ENCODE results near the gene OLFML2A.

Gene OLFML2A

GRCh38 chr9:124818431-124819281 is 41.7 kb downstream of the OLFML2A start:
- no peak; the same call in 1 of the 2 replicates for TF ChIP-seq CTCF (conservative IDR thresholded peaks at IDR 0.05; ENCODE audit: low read depth)
- CTCF ChIA-PET: interaction anchor here (0.6 to 2.6 kb wide), 10 partner anchors 11 to 400 kb away, joined by 3 to 38 read pairs (median 4); partner anchors contain the start of genes NR6A1, OLFML2A and WDR38
- DNase-seq (ENCODE audit: low spot score): peak; percentile 82
- H3K27ac ChIP-seq: peak overlapping the region; percentile 99
- POLR2A ChIA-PET (ENCODE audit: low non-redundant PET): interaction anchor here (0.6 to 2.1 kb wide), 7 partner anchors 12 to 51 kb away, joined by 3 to 18 read pairs (median 3); no protein-coding TSS in a partner anchor

DNA sequence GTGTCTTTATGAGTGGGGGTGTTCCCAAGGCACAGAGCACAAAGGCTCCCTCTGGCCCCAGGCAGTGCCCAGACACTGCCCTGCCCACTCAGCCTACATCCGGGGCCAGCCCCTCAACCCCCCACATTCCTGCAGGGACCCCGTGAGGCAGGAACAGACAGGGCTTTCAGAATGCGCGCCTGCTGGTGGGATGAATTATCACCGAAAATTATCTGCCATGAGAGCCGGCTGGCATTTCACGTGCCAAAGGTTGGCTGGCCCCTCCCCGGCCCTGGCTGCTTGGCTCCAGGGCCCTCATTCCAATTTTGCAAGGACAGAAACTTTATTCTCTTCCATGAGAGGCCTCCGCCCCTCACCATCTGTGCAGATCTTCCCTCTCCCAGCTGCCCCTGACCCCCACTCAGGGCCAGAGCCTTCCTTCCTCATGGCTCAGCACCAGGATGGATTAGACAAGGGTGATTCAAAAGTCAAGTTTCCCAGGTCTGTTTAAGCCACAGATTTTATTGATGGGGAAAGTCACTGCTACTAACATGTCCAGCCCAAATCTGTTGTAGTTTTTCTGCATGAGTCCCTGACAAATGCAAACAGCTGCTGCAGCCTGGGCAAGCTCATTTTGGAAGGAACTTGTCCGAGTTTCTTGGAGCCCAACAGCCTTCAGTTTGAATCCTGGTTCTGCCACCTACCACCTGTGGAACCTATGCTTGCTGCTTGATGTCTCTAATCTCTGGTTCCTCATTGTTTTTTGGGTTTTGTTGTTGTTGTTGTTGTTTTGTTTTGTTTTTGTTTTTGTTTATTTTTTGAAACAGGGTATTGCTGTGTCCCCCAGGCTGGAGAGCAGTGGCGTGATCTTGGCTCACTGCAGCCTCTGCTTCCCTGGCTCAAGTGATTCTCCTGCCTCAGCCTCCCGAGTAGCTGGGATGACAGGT is 44.0 kb downstream of the OLFML2A start:
- ChIA-PET CTCF (interaction anchor here (0.6 kb wide), 1 partner anchor 19 kb away, joined by 3 read pairs; no protein-coding TSS in a partner anchor), POLR2A (ENCODE audit: low non-redundant PET) (no interaction called here)
- DNase-seq (ENCODE audit: low spot score): no peak
- no peak for TF ChIP-seq CTCF (conservative IDR thresholded peaks at IDR 0.05; ENCODE audit: low read depth)
- peak overlapping the region; percentile 99 for H3K27ac ChIP-seq

DNA sequence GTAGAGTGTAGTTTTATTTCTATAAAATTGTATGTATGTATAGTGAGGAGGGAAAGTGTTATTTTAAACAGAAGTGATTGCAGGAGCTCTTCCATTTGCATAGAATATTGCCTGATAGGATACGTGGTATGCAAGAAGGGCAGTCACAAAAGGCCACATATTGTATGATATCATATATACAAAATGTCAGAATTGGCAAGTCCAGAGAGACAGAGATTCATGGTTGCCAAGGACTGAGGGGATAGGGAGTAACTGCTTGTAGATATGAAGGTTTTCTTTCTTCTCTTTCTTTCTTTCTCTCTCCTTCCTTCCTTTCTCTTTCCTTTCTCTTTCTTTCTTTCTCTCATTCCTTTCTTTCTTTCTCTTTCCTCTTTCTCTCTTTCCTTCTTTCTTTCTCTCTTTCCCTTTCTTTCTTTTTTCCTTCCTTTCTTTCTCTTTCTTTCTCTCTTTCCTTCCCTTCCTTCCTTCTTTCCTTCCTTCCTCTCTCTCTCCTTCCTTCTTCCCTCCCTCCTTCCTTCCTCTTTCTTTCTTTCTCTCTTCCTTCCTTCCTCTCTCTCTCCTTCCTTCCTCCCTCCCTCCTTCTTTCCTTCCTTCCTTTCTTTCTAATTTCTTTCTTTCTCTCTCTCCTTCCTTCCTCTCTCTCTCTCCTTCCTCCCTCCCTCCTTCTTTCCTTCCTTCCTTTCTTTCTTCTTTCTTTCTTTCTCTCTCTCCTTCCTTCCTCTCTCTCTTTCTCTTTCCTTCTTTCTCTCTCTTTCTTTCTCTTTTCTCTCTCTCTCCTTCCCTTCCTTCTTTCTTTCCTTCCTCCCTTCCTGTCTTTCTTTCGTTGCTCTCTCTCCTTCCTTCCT is 51.8 kb downstream of the OLFML2A start:
- no peak overlapping the region for H3K27ac ChIP-seq
- TF ChIP-seq CTCF (conservative IDR thresholded peaks at IDR 0.05; ENCODE audit: low read depth): no peak
- POLR2A ChIA-PET (ENCODE audit: low non-redundant PET): interaction anchor here (0.5 kb wide), 1 partner anchor 19 kb away, joined by 3 read pairs; no protein-coding TSS in a partner anchor
- CTCF ChIA-PET: interaction anchor here (0.6 to 1.1 kb wide), 3 partner anchors 23 to 1671 kb away, joined by 3 to 5 read pairs (median 3); partner anchors contain the start of gene WDR38
- DNase-seq (ENCODE audit: low spot score): no peak

GRCh38 chr9:124829334-124829669 is 52.4 kb downstream of the OLFML2A start:
- POLR2A ChIA-PET (ENCODE audit: low non-redundant PET): interaction anchor here (0.5 to 1.5 kb wide), 2 partner anchors 11 to 19 kb away, joined by 3 read pairs; no protein-coding TSS in a partner anchor
- no peak overlapping the region for H3K27ac ChIP-seq
- CTCF ChIA-PET: interaction anchor here (0.6 to 3.3 kb wide), 5 partner anchors 10 to 1670 kb away, joined by 3 to 10 read pairs (median 4); partner anchors contain the start of gene WDR38
- TF ChIP-seq CTCF (conservative IDR thresholded peaks at IDR 0.05; ENCODE audit: low read depth): no peak
- DNase-seq (ENCODE audit: low spot score): no peak

- no peak for TF ChIP-seq CTCF (conservative IDR thresholded peaks at IDR 0.05; ENCODE audit: low read depth)
- H3K27ac ChIP-seq: no peak overlapping the region
- ChIA-PET POLR2A (ENCODE audit: low non-redundant PET) (interaction anchor here (1.5 kb wide), 1 partner anchor 12 kb away, joined by 3 read pairs; no protein-coding TSS in a partner anchor), CTCF (interaction anchor here (0.8 to 3.3 kb wide), 3 partner anchors 9 to 23 kb away, joined by 3 to 10 read pairs (median 5); partner anchors contain the start of gene WDR38)
- no peak for DNase-seq (ENCODE audit: low spot score)
Observed at GRCh38 chr9:124830593-124830992, 53.7 kb downstream of the OLFML2A start.

Data from RWPE1 (cell line).